A549 (cell line): ENCODE results near the gene OR51B2. TPM values are rescaled to one million over a fixed set of nuclear protein-coding genes. Genes with fewer than 3 reads are reported as not detected.
A peak's percentile ranks its signal among the peaks of the same experiment; 100 is the strongest.

ENCODE experiments used
- ATAC-seq, 2 experiments: fragments of 200-7000 bp in 1 of 2; fragments of >200 bp in 1 of 2; cut with Nextera tagmentation in 1 of 2; cut with Tn5 transposase in 1 of 2; 3 replicates each; pipeline versions ENCODE4 v1.8.0 to v1.9.1; 2018 to 2020; ENCODE audit warnings: mild to moderate bottlenecking in 1 of 2, moderate library complexity in 1 of 2
- CTCF ChIA-PET: fragments of 300-600 bp; sonication (Branson Sonifier 250); formaldehyde crosslinking; extraction: SDS; loops from one replicate; lab custom pipeline; 2021; ENCODE audit warnings: antibody characterized with exemption, inconsistent platforms; lab: Yijun Ruan, JAX
- POLR2A ChIA-PET: fragments of 350-600 bp; formaldehyde crosslinking; extraction: SDS; loops from one replicate; lab custom pipeline; 2021; ENCODE audit warnings: antibody characterized with exemption, inconsistent platforms; lab: Yijun Ruan, JAX
- DNase-seq, 2 experiments: peaks; one replicate each; pipeline versions ENCODE4 v3.0.0 to v3.0.0-alpha.2; 2011 to 2016; ENCODE audit warnings: low read depth in 1 of 2, low spot score in 1 of 2
- FAIRE-seq: peaks from 2 replicates; lab custom pipeline; 2011; peaks lifted over from hg19 to GRCh38; lab: Jason Lieb, UNC
- H3K27ac ChIP-seq, 2 experiments: fragments of >200 bp; sonication (Bioruptor Twin); formaldehyde crosslinking; 3 replicates each; pipeline ENCODE4 v1.5.1; 2016 to 2017
- H3K4me1 ChIP-seq: fragments of >200 bp; sonication (Bioruptor Twin); formaldehyde crosslinking; 3 replicates; pipeline ENCODE4 v1.6.1; 2016
- H3K4me2 ChIP-seq: fragments of >200 bp; sonication (Bioruptor Twin); formaldehyde crosslinking; 3 replicates; pipeline ENCODE4 v1.6.1; 2016
- H3K4me3 ChIP-seq: fragments of >200 bp; sonication (Bioruptor Twin); formaldehyde crosslinking; 3 replicates; pipeline ENCODE4 v1.5.1; 2016
- H3K9me3 ChIP-seq: fragments of >200 bp; sonication (Bioruptor Twin); formaldehyde crosslinking; 3 replicates; pipeline ENCODE4 v1.6.1; 2016
- CBX2 ChIP-seq: fragments of 200-600 bp; sonication (generic); IDR thresholded peaks from 2 replicates; pipeline ENCODE4 v1.6.1; 2016; ENCODE audit warnings: low read depth, mild to moderate bottlenecking, borderline replicate concordance
- CHD4 ChIP-seq: fragments of 200-600 bp; sonication (generic); IDR thresholded peaks from 2 replicates; pipeline ENCODE4 v1.6.1; 2016; ENCODE audit warnings: antibody characterized with exemption, mild to moderate bottlenecking, borderline replicate concordance
- ELK1 ChIP-seq: fragments of 150-350 bp; IDR thresholded peaks from 2 replicates; pipeline ENCODE4 v1.6.1; 2014; ENCODE audit warnings: low read depth, mild to moderate bottlenecking, low read length
- ESRRA ChIP-seq: fragments of 150-350 bp; IDR thresholded peaks from 2 replicates; pipeline ENCODE4 v1.6.1; 2014; ENCODE audit warnings: mild to moderate bottlenecking, low read length, borderline replicate concordance
- FOSB ChIP-seq: fragments of 250-450 bp; sonication (Bioruptor Pico); IDR thresholded peaks from 2 replicates; pipeline ENCODE4 v1.5.0; 2020; ENCODE audit warnings: mild to moderate bottlenecking, moderate library complexity
- FOXS1 ChIP-seq: fragments of 250-450 bp; sonication (Bioruptor Pico); IDR thresholded peaks from 2 replicates; pipeline ENCODE4 v1.5.0; 2020; ENCODE audit warnings: mild to moderate bottlenecking, moderate library complexity
- HDAC2 ChIP-seq: fragments of 200-600 bp; sonication (generic); IDR thresholded peaks from 2 replicates; pipeline ENCODE4 v1.6.1; 2016
- HEYL ChIP-seq: fragments of 250-450 bp; sonication (Bioruptor Pico); IDR thresholded peaks from 2 replicates; pipeline ENCODE4 v1.8.0; 2021; ENCODE audit warnings: mild to moderate bottlenecking, moderate library complexity
- HOXA7 ChIP-seq: fragments of 250-450 bp; sonication (Bioruptor Pico); IDR thresholded peaks from 2 replicates; pipeline ENCODE4 v1.5.0; 2020; ENCODE audit warnings: mild to moderate bottlenecking, moderate library complexity
- HOXB5 ChIP-seq: fragments of 250-450 bp; sonication (Bioruptor Pico); IDR thresholded peaks from 2 replicates; pipeline ENCODE4 v1.5.0; 2020; ENCODE audit warnings: mild to moderate bottlenecking, moderate library complexity
- JUNB ChIP-seq: fragments of >200 bp; sonication (Bioruptor Twin); formaldehyde crosslinking; IDR thresholded peaks from 2 replicates; pipeline ENCODE4 v1.6.1; 2016
- KDM1A ChIP-seq: fragments of 200-600 bp; sonication (generic); IDR thresholded peaks from 2 replicates; pipeline ENCODE4 v1.6.1; 2016; ENCODE audit warnings: low read depth, mild to moderate bottlenecking
- MAX ChIP-seq: IDR thresholded peaks from 2 replicates; pipeline ENCODE4 v1.6.1; 2012
- NFE2L2 ChIP-seq: fragments of 150-350 bp; conservative IDR thresholded peaks from 2 replicates; pipeline ENCODE4 v1.6.1; 2014; ENCODE audit warnings: low read length
- PHF8 ChIP-seq: fragments of 200-600 bp; sonication (generic); IDR thresholded peaks from 2 replicates; pipeline ENCODE4 v1.6.1; 2016; ENCODE audit warnings: low read depth, mild to moderate bottlenecking, antibody characterized with exemption, moderate library complexity, borderline replicate concordance
- RARB ChIP-seq: fragments of 250-450 bp; sonication (Bioruptor Pico); IDR thresholded peaks from 2 replicates; pipeline ENCODE4 v1.8.0; 2021; ENCODE audit warnings: mild to moderate bottlenecking, moderate library complexity
- RNF2 ChIP-seq: fragments of 200-600 bp; sonication (generic); IDR thresholded peaks from 2 replicates; pipeline ENCODE4 v1.6.1; 2016; ENCODE audit warnings: low read depth, mild to moderate bottlenecking, antibody characterized with exemption, moderate library complexity, borderline replicate concordance
- SREBF2 ChIP-seq: fragments of 450-650 bp; IDR thresholded peaks from 2 replicates; pipeline ENCODE4 v1.6.1; 2014; ENCODE audit warnings: mild to moderate bottlenecking, moderate library complexity
- TFCP2L1 ChIP-seq: fragments of 250-450 bp; sonication (Bioruptor Pico); IDR thresholded peaks from 2 replicates; pipeline ENCODE4 v1.5.0; 2021; ENCODE audit warnings: mild to moderate bottlenecking
- ZNF302 ChIP-seq: fragments of 250-450 bp; sonication (Bioruptor Pico); IDR thresholded peaks from 2 replicates; pipeline ENCODE4 v1.9.0; 2021; ENCODE audit warnings: inconsistent platforms, mild to moderate bottlenecking, moderate library complexity
- WGBS: methylation state at CpG from one replicate; pipeline ENCODE4 v1.1.6; 2017; ENCODE audit errors: missing lambda C conversion rate; 5-methylcytosine and 5-hydroxymethylcytosine counted together
- polyA plus RNA-seq, 4 experiments: library from polyadenylated mRNA; depleted of rRNA in 3 of 4; stranded (reverse); fragments of >200 nt; fragmentation: RNase III in 1 of 4; extraction: RNeasy Plus Mini Kit Qiagen cat#74134 plus additional on column Dnase treatment in 1 of 4; gene quantifications; 2 replicates in 3 of 4; 3 replicates in 1 of 4; pipeline ENCODE4 v1.2.3, GENCODE V29; 2011 to 2017
- TF ChIP-seq, protein P1 (sequence below): fragments of 250-450 bp; sonication (Bioruptor Pico); IDR thresholded peaks from 2 replicates; pipeline ENCODE4 v1.5.0; 2021; ENCODE audit warnings: mild to moderate bottlenecking, moderate library complexity, borderline replicate concordance
- TF ChIP-seq, protein P2 (sequence below): fragments of 450-650 bp; IDR thresholded peaks from 2 replicates; pipeline ENCODE4 v1.6.1; 2014; ENCODE audit warnings: antibody characterized with exemption

OR51B2 gene
- polyA plus RNA-seq, 2 of the 4 experiments (the other 2 are of a cell fraction), result not detected

- H3K4me2 ChIP-seq, result no peak overlapping the region
- H3K27ac ChIP-seq, result no peak overlapping the region
- H3K4me3 ChIP-seq, result no peak overlapping the region
- H3K4me1 ChIP-seq, result peaks cover 18% of the 10 kb centered on the region
- ChIA-PET POLR2A (no interaction called here), CTCF (interaction anchor here (1.8 kb wide), 1 partner anchor 80 kb away, joined by 5 read pairs; no protein-coding TSS in a partner anchor)
- FAIRE-seq (no peak), ATAC-seq (no peak), DNase-seq (no peak)
- no peaks in the 10 kb centered on the region for H3K9me3 ChIP-seq
- no peak for TF ChIP-seq CHD4
- no peak for TF ChIP-seq HOXA7 (CRISPR knock-in tag)
- TF ChIP-seq CBX2, result no peak
- whole genome bisulfite sequencing, result 48% methylated on average over 1 of the region's 1 CpG
Observed at GRCh38 chr11:5283882-5284281, 40.2 kb downstream of the OR51B2 start.

DNA sequence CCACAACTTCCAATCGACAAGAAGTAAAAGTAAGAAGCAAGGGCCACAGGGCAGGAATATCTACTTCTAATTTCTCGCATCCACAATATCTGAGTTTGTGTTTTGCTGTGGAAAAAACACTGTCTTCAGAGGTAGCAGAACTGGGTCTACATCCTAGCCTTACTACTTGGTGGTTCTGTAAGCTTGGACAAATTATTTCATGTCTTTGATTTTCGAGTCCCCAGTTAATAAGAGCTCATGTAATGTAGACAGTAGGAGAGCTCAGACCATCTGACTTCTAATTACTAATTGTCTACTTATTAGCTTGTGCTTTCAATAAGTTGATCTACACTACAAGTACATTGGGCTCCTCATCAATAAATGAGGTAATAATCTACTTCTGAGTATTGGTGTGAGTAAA, 41.0 kb downstream of the OR51B2 start:
- no peak for ATAC-seq
- Histone ChIP-seq H3K9me3 (no peaks in the 10 kb centered on the region), H3K4me3 (no peak overlapping the region), H3K4me1 (peaks cover 18% of the 10 kb centered on the region), H3K4me2 (no peak overlapping the region), H3K27ac (peak overlapping the region in 1 of 2 experiments; percentile 52; a peak in 3 of 6 replicates)
- ChIA-PET CTCF (interaction anchor here (1.0 kb wide), 1 partner anchor 85 kb away, joined by 3 read pairs; no protein-coding TSS in a partner anchor), POLR2A (no interaction called here)
- TF ChIP-seq MAX, result no peak
- TF ChIP-seq, protein P1, sequence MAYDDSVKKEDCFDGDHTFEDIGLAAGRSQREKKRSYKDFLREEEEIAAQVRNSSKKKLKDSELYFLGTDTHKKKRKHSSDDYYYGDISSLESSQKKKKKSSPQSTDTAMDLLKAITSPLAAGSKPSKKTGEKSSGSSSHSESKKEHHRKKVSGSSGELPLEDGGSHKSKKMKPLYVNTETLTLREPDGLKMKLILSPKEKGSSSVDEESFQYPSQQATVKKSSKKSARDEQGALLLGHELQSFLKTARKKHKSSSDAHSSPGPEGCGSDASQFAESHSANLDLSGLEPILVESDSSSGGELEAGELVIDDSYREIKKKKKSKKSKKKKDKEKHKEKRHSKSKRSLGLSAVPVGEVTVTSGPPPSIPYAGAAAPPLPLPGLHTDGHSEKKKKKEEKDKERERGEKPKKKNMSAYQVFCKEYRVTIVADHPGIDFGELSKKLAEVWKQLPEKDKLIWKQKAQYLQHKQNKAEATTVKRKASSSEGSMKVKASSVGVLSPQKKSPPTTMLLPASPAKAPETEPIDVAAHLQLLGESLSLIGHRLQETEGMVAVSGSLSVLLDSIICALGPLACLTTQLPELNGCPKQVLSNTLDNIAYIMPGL, result no peak
- DNase-seq, result no peak
- WGBS, result 74% methylated on average over 3 of the region's 3 CpGs
- FAIRE-seq, result no peak

GRCh38 chr11:5282628-5283027, 41.5 kb downstream of the OR51B2 start:
- 91% methylated on average over 2 of the region's 2 CpGs for WGBS
- TF ChIP-seq ZNF302 (no peak), CHD4 (no peak), ESRRA (no peak), TFCP2L1 (no peak), FOSB (no peak), HDAC2 (no peak), HOXB5 (no peak), JUNB (no peak), SREBF2 (no peak)
- TF ChIP-seq, protein P1, result no peak
- Histone ChIP-seq H3K27ac (peak overlapping the region in 1 of 2 experiments; percentile 52; a peak in 3 of 6 replicates), H3K4me3 (no peak overlapping the region), H3K4me2 (no peak overlapping the region), H3K9me3 (no peaks in the 10 kb centered on the region), H3K4me1 (peaks cover 18% of the 10 kb centered on the region)
- DNase-seq (no peak), FAIRE-seq (no peak), ATAC-seq (no peak)
- POLR2A ChIA-PET, result no interaction called here
- CTCF ChIA-PET, result interaction anchor here (1.0 to 3.0 kb wide), 2 partner anchors 8 to 85 kb away, joined by 3 to 13 read pairs; no protein-coding TSS in a partner anchor

- Histone ChIP-seq H3K4me1 (peaks cover 18% of the 10 kb centered on the region), H3K27ac (peak overlapping the region; percentile 72 to 87), H3K4me2 (no peak overlapping the region), H3K9me3 (no peaks in the 10 kb centered on the region), H3K4me3 (no peak overlapping the region)
- ChIA-PET CTCF (interaction anchor here (3.0 kb wide), 1 partner anchor 9 kb away, joined by 13 read pairs; no protein-coding TSS in a partner anchor), POLR2A (no interaction called here)
- TF ChIP-seq TFCP2L1 (no peak), RNF2 (no peak), PHF8 (no peak), ELK1 (no peak), CBX2 (no peak), HEYL (CRISPR knock-in tag) (no peak), NFE2L2 (no peak), FOXS1 (CRISPR knock-in tag) (no peak), KDM1A (no peak), RARB (CRISPR knock-in tag) (no peak), CHD4 (no peak)
- TF ChIP-seq, protein P2, sequence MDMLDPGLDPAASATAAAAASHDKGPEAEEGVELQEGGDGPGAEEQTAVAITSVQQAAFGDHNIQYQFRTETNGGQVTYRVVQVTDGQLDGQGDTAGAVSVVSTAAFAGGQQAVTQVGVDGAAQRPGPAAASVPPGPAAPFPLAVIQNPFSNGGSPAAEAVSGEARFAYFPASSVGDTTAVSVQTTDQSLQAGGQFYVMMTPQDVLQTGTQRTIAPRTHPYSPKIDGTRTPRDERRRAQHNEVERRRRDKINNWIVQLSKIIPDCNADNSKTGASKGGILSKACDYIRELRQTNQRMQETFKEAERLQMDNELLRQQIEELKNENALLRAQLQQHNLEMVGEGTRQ, result no peak
- TF ChIP-seq, protein P1, result no peak
- DNase-seq, result no peak
- no peak for ATAC-seq
- FAIRE-seq, result no peak
Observed at GRCh38 chr11:5281596-5281995, 42.5 kb downstream of the OR51B2 start.
